Small intestine (tissue), 7 donors: ENCODE measurements around the gene PDZD7. TPM values are rescaled to one million over a fixed set of nuclear protein-coding genes. Genes with fewer than 3 reads are reported as not detected.
"Not testable (repeated sequence)": the region's sequence is repeated elsewhere in the genome, so short reads cannot be mapped to it uniquely, and the experiment has no call there.

Experiments used
- DNase-seq, 2 donors: peaks; one replicate each; pipeline versions ENCODE4 v3.0.0 to v3.0.0-alpha.2; 2013
- FAIRE-seq: peaks from 2 replicates; lab custom pipeline; 2012; peaks lifted over from hg19 to GRCh38; lab: Jason Lieb, UNC
- H3K27ac ChIP-seq, 3 donors: one replicate each; pipeline ENCODE4 v1.5.1; 2013; ENCODE audit warnings: low read length in 2 of 3, mild to moderate bottlenecking in 2 of 3, control low read depth in 1 of 3, inconsistent platforms in 1 of 3, low read depth in 1 of 3, moderate library complexity in 1 of 3
- H3K27me3 ChIP-seq, 3 donors: one replicate each; pipeline ENCODE4 v1.6.1; 2013; ENCODE audit warnings: low read length in 3 of 3, inconsistent platforms in 1 of 3; ENCODE audit not compliant: control insufficient read depth in 3 of 3, insufficient read depth in 3 of 3
- H3K36me3 ChIP-seq, 3 donors: one replicate each; pipeline ENCODE4 v1.6.1; 2013; ENCODE audit warnings: low read length in 3 of 3, inconsistent platforms in 1 of 3, low read depth in 1 of 3, mild to moderate bottlenecking in 1 of 3, moderate library complexity in 1 of 3; ENCODE audit not compliant: control insufficient read depth in 3 of 3, insufficient read depth in 2 of 3
- H3K4me1 ChIP-seq, 3 donors: one replicate each; pipeline ENCODE4 v1.6.1; 2013; ENCODE audit warnings: low read length in 2 of 3, inconsistent platforms in 1 of 3, low read depth in 1 of 3, mild to moderate bottlenecking in 1 of 3, moderate library complexity in 1 of 3; ENCODE audit not compliant: control insufficient read depth in 3 of 3, insufficient read depth in 2 of 3
- H3K4me3 ChIP-seq, 3 donors: one replicate each; pipeline ENCODE4 v1.5.1; 2013; ENCODE audit warnings: low read length in 3 of 3, control low read depth in 1 of 3, inconsistent platforms in 1 of 3, low read depth in 1 of 3, mild to moderate bottlenecking in 1 of 3, moderate library complexity in 1 of 3
- H3K9me3 ChIP-seq, 2 donors: one replicate each; pipeline ENCODE4 v1.6.1; 2013; ENCODE audit warnings: low read depth in 1 of 2, low read length in 1 of 2; ENCODE audit not compliant: control insufficient read depth in 2 of 2, insufficient read depth in 1 of 2
- WGBS, 3 donors: extraction: QIAGEN DNeasy Blood & Tissue Kit; methylation state at CpG; one replicate each; pipeline ENCODE4 v1.1.7; 2013; 5-methylcytosine and 5-hydroxymethylcytosine counted together
- polyA plus RNA-seq, 4 donors: library from polyadenylated mRNA; stranded (reverse) in 3 of 4; unstranded in 1 of 4; fragments of 200-250 nt in 3 of 4; fragments of 120-200 nt in 1 of 4; gene quantifications; one replicate each; pipeline versions ENCODE4 v1.2.1 to v1.2.3, GENCODE V29; 2013
- donor health status: healthy with polysubstance abuse.
- donor health status: control.
- donor health status: control.
- donor health status: Bipolar disorder and iron deficiency.
- donor health status: healthy.

The PDZD7 gene
- polyA plus RNA-seq, 4 donors, result 3.1 to 52.6 (median 28.8) TPM

- H3K36me3 ChIP-seq, result peaks cover 4 to 56% (median 28%) of the 10 kb centered on the region in 3 donors
- not testable (repeated sequence) for H3K27me3 ChIP-seq, FAIRE-seq, H3K9me3 ChIP-seq
- WGBS, 3 donors, result 27 to 67% (median 36%) methylated on average over 4 of the region's 4 CpGs
- H3K4me3 ChIP-seq, result peak overlapping the region in 1 of 3 donors; percentile 17
- DNase-seq, result peak; percentile 92
- H3K4me1 ChIP-seq, result peaks cover 0 to 53% (median 5%) of the 10 kb centered on the region in 3 donors
- peak overlapping the region in 2 of 3 donors; percentile 35 to 100 for H3K27ac ChIP-seq
Observed at GRCh38 chr10:101034404-101034803, 3.5 kb upstream of the PDZD7 start.

GRCh38 chr10:101033276-101033675 lies 2.3 kb upstream of the PDZD7 start:
- peak; percentile 55 to 70 for DNase-seq
- no peaks in the 10 kb centered on the region for H3K27me3 ChIP-seq
- H3K27ac ChIP-seq, result peak overlapping the region; percentile 96 to 100 (median 100)
- no peaks in the 10 kb centered on the region for H3K9me3 ChIP-seq
- peak overlapping the region in 2 of 3 donors; percentile 93 to 94 for H3K4me3 ChIP-seq
- WGBS, 3 donors, result 45 to 56% (median 49%) methylated on average over 3 of the region's 3 CpGs
- peaks cover 4 to 51% (median 20%) of the 10 kb centered on the region in 3 donors for H3K36me3 ChIP-seq
- peaks cover 0 to 62% (median 5%) of the 10 kb centered on the region in 3 donors for H3K4me1 ChIP-seq
- FAIRE-seq, result no peak

GRCh38 chr10:101032637-101033224 lies 1.8 kb upstream of the PDZD7 start:
- Histone ChIP-seq H3K4me1 (peaks cover 0 to 62% (median 5%) of the 10 kb centered on the region in 3 donors), H3K36me3 (peaks cover 4 to 50% (median 17%) of the 10 kb centered on the region in 3 donors), H3K9me3 (no peaks in the 10 kb centered on the region), H3K4me3 (peak overlapping the region; percentile 50 to 94 (median 93)), H3K27ac (peak overlapping the region; percentile 96 to 100 (median 100)), H3K27me3 (no peaks in the 10 kb centered on the region)
- WGBS, 3 donors, result 8 to 10% (median 8%) methylated on average over 6 of the region's 6 CpGs
- no peak for DNase-seq
- FAIRE-seq, result no peak

- Histone ChIP-seq H3K27ac (peak overlapping the region; percentile 96 to 100 (median 100)), H3K27me3 (no peaks in the 10 kb centered on the region), H3K4me3 (peak overlapping the region; percentile 50 to 94 (median 93)), H3K9me3 (no peaks in the 10 kb centered on the region), H3K36me3 (peaks cover 0 to 47% (median 13%) of the 10 kb centered on the region in 3 donors), H3K4me1 (peaks cover 0 to 60% (median 5%) of the 10 kb centered on the region in 3 donors)
- WGBS, 3 donors, result 0 to 1% (median 0%) methylated on average over 35 to 47 of the region's 47 CpGs
- FAIRE-seq (no peak), DNase-seq (peak; percentile 95)
Observed at GRCh38 chr10:101031796-101032636, 1.1 kb upstream of the PDZD7 start.

GRCh38 chr10:101030496-101031127 lies 317 bp downstream of the PDZD7 start:
- FAIRE-seq (no peak), DNase-seq (peak in 1 of 2 donors; percentile 51)
- 3 to 9% (median 8%) methylated on average over 23 to 25 of the region's 25 CpGs for WGBS, 3 donors
- Histone ChIP-seq H3K27ac (peak overlapping the region in 1 of 3 donors; percentile 100), H3K27me3 (no peaks in the 10 kb centered on the region), H3K4me3 (peak overlapping the region; percentile 50 to 94 (median 93)), H3K9me3 (no peaks in the 10 kb centered on the region), H3K4me1 (peaks cover 0 to 46% (median 5%) of the 10 kb centered on the region in 3 donors), H3K36me3 (peaks cover 0 to 36% (median 3%) of the 10 kb centered on the region in 3 donors)

- peak overlapping the region in 1 of 3 donors; percentile 94 for H3K4me3 ChIP-seq
- H3K36me3 ChIP-seq, result peaks cover 0 to 28% (median 0%) of the 10 kb centered on the region in 3 donors
- no peaks in the 10 kb centered on the region for H3K27me3 ChIP-seq
- 72 to 80% (median 79%) methylated on average over 27 of the region's 27 CpGs for WGBS, 3 donors
- DNase-seq (no peak), FAIRE-seq (no peak)
- no peaks in the 10 kb centered on the region for H3K9me3 ChIP-seq
- peaks cover 0 to 37% (median 5%) of the 10 kb centered on the region in 3 donors for H3K4me1 ChIP-seq
- peak overlapping the region in 1 of 3 donors; percentile 100 for H3K27ac ChIP-seq
Observed at GRCh38 chr10:101029520-101030295, 1.2 kb downstream of the PDZD7 start.

GRCh38 chr10:101028446-101029337 lies 2.2 kb downstream of the PDZD7 start:
- H3K4me3 ChIP-seq, result peak overlapping the region in 1 of 3 donors; percentile 94
- no peaks in the 10 kb centered on the region for H3K27me3 ChIP-seq
- H3K4me1 ChIP-seq, result peaks cover 0 to 32% (median 5%) of the 10 kb centered on the region in 3 donors
- peaks cover 0 to 35% (median 0%) of the 10 kb centered on the region in 3 donors for H3K36me3 ChIP-seq
- DNase-seq (peak in 1 of 2 donors; percentile 56), FAIRE-seq (no peak)
- 69 to 78% (median 72%) methylated on average over 7 of the region's 7 CpGs for WGBS, 3 donors
- H3K9me3 ChIP-seq, result no peaks in the 10 kb centered on the region
- H3K27ac ChIP-seq, result peak overlapping the region in 1 of 3 donors; percentile 100
